HFF-Myc (cell line): Measurements from ENCODE around the gene HGS.

Source experiments
- DNase-seq: peaks from one replicate; pipeline ENCODE4 v3.0.0-alpha.2; 2011; ENCODE audit warnings: low read depth; ENCODE audit errors: extremely low read depth
- H3K4me3 ChIP-seq: replicated peaks from 2 replicates; pipeline ENCODE4 v1.5.1; 2011; ENCODE audit warnings: low read depth, mild to moderate bottlenecking, control low read depth, low read length
- CTCF ChIP-seq: IDR thresholded peaks from 2 replicates; pipeline ENCODE4 v1.5.1; 2012; ENCODE audit warnings: mild to moderate bottlenecking, low read depth, low read length, control low read depth; ENCODE audit errors: missing control alignments

HGS gene

GRCh38 chr17:81714412-81715106 is 30.7 kb downstream of the HGS start:
- no peak for DNase-seq
- no peak overlapping the region; the same call in 1 of the 2 replicates for H3K4me3 ChIP-seq
- TF ChIP-seq CTCF = no peak

DNA sequence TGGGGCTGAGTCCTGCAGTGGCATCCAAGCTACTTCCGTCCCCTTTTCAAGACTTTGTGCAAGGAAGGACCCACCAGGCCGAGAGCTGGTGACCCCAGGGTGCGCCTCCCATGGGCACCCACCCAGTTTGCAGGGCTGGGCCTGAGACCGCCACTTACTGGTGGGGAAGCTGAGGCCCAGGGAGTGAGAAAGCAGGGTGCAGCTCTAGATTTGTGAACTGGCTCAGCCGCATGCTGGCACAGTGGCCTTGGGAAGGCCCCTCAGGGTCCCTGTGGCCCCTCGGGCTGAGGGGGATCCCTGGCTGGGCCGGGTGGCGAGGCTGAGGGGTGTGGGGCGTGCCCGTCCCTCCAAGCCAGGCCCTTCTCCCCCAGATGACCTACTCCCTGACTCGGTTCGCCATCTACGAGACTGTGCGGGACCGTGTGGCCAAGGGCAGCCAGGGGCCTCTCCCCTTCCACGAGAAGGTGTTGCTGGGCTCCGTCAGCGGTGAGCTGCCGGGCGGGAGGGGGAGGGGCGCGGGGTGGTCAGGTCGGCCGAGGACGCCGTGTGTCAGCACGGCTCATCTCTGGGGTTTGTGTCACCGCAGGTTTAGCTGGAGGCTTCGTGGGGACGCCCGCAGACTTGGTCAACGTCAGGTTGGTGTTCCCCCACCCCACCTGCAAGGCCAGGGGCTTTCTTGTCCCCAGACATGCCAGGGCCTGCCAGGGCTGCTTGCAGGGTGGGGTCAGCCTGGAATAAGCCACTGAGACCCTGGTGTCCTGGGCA is 31.5 kb downstream of the HGS start:
- no peak for DNase-seq
- TF ChIP-seq CTCF = no peak
- no peak overlapping the region for H3K4me3 ChIP-seq

DNA sequence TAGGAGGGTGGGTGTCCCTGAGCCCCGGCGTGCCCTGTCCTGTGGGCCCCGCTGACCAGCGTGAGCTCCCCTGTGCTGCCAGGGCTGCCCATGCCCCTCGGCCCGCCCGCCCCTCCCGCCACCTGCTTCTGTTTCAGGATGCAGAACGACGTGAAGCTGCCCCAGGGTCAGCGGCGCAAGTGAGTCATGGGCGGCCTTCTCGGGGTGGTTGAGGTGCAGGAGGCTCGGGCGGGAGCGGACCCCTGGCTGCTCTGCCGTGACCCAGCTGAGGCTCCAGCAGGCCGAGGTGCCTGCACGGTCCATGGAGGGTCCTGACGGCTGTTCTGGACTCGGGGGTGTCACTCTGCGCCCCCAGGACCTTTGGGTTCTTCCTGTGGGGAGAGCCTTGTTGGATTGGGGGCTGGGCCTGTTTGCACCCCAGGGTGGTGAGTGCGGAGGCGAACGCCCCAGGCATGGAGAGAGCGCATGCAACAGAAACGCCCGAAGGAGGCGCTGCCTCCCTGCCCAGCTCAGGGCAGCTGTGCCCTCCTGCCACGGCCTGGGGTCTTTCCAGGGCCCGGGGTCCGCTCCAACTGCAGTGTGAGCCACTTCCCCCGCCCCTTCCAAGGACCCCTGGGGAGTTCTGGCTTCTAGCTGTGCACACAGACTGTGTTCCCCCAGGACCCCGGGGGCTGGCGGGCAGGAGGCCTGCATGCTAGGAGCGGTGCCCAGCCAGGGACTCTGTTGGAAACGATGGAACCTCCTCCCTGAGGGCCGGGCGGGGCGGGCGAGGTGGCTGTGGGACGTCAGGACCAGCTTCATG is 32.3 kb downstream of the HGS start:
- DNase-seq = no peak
- no peak overlapping the region for H3K4me3 ChIP-seq
- no peak for TF ChIP-seq CTCF

- DNase-seq = no peak
- no peak overlapping the region for H3K4me3 ChIP-seq
- TF ChIP-seq CTCF = no peak
These were observed 32.8 kb downstream of the HGS start for GRCh38 chr17:81716674-81716996.

DNA sequence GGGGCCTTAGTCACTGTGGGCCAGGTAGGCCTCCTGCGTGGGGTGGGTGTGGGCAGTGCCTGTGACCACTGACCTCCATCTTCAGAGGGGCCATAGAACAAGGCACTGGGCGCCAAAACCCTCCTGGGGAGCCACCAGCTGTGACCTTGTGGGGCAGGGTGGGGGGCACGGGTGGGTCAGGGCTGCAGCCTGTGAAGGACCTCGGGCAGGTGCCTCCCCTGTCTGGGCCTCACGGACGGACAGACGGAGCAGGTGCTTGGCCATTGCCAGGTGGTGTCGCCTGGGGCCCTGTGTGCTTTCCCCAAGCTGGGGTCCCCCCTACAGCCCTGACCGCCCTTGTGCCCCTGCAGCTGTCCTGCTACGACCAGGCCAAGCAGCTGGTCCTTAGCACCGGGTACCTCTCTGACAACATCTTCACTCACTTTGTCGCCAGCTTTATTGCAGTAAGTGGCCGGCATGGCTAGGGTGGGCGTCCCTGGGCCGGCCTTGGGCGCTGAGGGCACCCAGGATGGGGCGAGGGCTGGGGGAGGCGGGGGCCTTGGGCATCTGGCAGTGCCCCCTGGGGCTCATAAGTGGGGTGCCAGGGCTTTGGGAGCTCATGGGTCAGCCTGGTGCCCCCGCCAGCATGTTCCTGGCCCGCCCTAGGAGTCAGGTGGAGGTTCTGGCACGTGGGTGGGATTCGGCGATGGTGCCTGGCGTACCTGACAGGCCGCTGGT is 33.4 kb downstream of the HGS start:
- no peak overlapping the region for H3K4me3 ChIP-seq
- DNase-seq = no peak
- no peak for TF ChIP-seq CTCF

- TF ChIP-seq CTCF = no peak
- no peak for DNase-seq
- no peak overlapping the region for H3K4me3 ChIP-seq
These were observed 33.9 kb downstream of the HGS start for GRCh38 chr17:81717766-81718089.
